Stimulated activated CD8-positive, alpha-beta memory T cell treated with anti-CD3 and anti-CD28 coated beads, Interleukin-4, amount 100 ng/mL, for 48 hours (primary cell): ENCODE data around the gene NUP98.
"Not testable (repeated sequence)": the region's sequence is repeated elsewhere in the genome, so short reads cannot be mapped to it uniquely, and the experiment has no call there.

Experiments used
- DNase-seq: peaks from one replicate; pipeline ENCODE4 v3.0.0-alpha.2; 2020

NUP98 gene

GRCh38 chr11:3666023-3666530, 131.3 kb downstream of the NUP98 start:
- no peak for DNase-seq

DNA sequence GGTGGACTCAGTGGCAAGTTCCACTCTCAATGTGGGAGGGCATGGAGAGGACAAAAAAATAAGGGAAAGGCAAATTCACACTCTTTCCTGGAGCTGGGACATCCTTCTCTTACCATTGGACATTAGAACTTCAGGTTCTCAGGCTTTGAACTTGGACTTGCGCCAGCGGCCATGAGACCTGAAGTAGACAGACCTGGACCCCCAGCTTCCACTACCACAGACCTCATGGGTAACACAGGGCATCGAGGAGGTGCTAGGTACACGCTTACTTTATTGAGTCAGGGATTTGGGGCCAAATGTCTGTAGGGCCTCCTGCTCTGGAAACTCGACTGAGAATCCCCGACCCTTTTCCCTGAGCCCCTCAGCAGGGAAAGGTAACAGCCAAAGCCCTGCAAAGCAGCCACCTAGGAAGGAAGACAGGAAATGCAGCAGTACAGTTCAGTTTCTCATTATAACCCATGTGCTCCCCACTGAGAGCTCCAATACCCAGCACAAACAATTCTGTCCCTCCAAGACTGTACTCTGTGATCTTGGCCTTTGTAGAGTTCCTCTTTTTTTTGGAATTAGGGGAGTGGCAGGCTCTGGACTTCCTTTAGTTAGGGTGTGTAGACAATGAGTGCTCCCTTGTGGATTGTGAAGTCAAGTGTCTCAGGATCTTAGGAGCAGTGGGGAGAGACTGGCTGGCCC, 131.9 kb downstream of the NUP98 start:
- no peak for DNase-seq

GRCh38 chr11:3664032-3664630, 133.2 kb downstream of the NUP98 start:
- DNase-seq: no peak

GRCh38 chr11:3662856-3663255, 134.5 kb downstream of the NUP98 start:
- no peak for DNase-seq

DNA sequence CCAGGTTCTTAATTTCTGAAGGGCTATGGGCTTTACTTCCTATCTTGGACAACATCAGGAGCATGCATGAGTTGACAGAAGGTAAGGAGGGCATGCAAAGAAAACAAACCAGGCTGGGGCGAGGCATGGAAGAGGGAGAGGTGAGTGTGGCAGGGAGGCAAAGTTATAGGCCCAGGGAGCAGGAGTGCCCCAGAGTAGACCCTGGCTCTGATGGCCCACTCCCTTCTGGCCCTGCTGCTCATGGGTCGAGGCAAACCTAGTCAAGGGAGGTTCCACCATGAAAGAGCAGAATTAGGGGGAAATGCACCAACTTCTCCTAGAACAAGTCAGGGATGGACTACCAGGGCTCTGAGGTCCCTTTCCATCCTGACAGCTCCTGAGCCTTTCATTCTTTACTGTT, 136.4 kb downstream of the NUP98 start:
- no peak for DNase-seq

GRCh38 chr11:3659595-3660515, 137.5 kb downstream of the NUP98 start:
- DNase-seq: no peak

DNA sequence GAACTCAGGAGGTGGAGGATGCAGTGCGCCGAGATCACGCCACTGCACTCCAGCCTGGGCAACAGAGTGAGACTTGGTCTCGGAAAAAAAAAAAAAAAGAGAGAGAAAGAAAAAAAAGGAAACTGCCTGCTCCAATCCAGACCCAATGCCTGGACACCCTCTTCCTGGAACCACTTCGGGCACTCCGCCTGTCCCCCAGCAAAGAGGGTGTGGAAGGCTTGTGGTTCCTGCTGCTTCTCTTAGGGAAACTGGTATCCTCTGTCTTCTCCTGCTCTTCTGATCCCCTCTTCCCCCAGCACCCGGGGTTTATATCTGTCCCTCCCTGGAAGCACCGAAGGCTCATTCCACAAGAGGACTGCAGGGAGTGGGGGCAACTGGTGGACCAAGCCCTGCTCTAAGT, 139.1 kb downstream of the NUP98 start:
- no peak for DNase-seq

DNA sequence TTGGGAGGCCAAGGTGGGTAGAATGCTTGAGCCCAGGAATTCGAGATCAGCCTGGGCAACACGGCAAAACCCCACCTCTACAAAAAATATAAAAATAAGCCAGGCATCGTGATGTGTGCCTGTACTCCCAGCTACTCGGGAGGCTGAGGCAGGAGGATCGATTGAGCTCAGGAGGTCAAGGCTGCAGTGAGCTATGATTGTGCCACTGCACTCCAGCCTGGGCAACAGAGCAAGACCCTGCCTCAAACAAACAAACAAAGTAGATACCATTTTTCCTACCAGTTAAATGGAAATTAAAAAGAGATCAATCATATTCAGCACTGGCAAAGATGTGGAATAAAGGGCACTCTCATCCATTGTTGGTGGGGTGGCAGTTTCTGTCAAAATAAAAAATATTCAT, 140.0 kb downstream of the NUP98 start:
- DNase-seq: not testable (repeated sequence)

DNA sequence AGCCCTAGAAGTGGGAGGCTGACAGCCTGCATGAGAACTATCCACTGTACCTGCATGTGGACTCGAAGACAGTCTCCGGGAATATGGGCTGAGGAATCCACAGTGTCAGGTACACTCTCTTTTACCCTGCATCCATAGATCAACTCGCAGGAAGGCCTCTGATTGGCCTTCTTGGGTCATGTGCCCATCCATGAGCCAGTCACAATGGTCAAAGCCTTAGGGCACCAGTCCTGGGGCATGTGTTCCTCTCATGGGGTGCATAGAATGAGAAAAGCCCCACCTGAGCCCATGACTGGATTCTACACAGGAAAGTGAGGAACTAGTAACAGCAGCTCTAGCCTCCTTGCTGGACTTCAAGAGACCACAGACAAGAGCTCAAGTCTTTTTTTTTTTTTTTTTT, 141.8 kb downstream of the NUP98 start:
- no peak for DNase-seq

- DNase-seq: not testable (repeated sequence)
These were observed 144.8 kb downstream of the NUP98 start for GRCh38 chr11:3652514-3652913.

- not testable (repeated sequence) for DNase-seq
These were observed 148.0 kb downstream of the NUP98 start for GRCh38 chr11:3649374-3649773.

GRCh38 chr11:3648843-3649242, 148.5 kb downstream of the NUP98 start:
- not testable (repeated sequence) for DNase-seq

DNA sequence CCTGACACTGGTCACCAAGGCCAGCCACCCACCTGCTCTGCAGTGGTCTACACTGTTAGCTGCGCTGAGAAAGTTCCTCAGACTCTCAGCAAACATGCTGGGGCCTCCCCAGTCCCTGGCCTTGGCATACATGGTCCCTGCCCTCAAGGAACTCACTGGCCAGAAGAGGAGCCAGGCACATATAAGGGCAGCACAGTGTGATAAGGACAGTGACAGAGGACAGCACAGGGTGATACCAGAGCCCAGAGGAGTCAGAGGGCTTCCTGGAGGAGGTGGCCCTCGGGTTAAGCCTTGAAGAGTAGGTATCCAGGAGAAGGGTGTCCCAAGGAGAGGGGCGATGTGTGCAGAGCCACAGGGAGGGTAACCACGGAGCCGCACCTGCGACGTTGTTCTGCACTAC, 151.8 kb downstream of the NUP98 start:
- DNase-seq: no peak

GRCh38 chr11:3644817-3645235, 152.5 kb downstream of the NUP98 start, which contains the start of gene ART1:
ART1 (plus strand) TSS chr11:3645128; CDS start chr11:3659214, 14,086 bp downstream.
- DNase-seq: no peak

- not testable (repeated sequence) for DNase-seq
These were observed 154.2 kb downstream of the NUP98 start for GRCh38 chr11:3643102-3643546.

DNA sequence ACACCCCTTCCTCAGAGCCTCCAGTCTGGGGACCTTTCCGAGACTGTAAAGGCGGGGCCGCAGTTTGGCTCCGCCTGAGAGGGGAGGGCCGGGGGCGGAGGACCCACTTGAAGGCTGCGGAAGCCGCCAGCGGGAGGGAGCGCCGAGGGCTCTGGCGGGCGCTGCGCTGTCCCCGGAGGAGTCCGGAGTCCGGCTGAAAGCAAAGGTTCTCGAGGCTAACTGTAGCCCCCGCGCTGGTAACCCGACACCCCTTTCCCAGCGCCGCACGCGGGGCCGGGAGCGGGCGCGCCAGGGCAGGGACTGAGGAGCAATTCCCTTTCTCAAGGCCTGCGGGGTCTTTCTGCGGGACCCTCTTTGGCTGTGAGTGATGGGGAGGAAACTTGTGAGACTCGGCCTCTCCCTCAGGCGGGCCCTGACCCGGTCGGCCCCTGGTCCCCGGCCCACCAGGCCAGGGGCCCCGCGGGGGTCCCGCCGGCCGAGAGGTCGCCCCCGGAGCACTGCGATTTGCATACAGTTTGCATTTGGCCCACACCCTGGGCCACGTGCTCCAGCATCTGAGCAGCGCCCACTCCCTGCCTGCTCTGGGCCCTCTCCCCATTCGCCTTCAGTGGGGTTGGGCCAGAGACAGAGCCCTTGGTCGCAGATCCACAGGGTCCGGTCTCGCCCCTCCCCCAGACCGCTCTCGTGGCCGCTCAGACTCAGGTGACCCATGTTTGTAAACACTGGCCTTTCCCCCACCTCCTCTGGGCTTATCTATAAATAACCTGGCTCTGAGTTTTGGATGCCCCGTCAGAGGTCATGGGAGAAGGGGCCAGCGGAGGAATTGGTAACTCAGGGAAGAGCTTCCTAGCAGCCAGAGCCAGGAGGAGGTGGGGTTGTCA, 155.0 kb downstream of the NUP98 start:
- peak; percentile 69 for DNase-seq

- no peak for DNase-seq
These were observed 155.7 kb downstream of the NUP98 start, which contains the start of gene ART5 for GRCh38 chr11:3641701-3642070. ART5 (minus strand) TSS chr11:3641992; CDS start chr11:3641862, 130 bp downstream.

DNA sequence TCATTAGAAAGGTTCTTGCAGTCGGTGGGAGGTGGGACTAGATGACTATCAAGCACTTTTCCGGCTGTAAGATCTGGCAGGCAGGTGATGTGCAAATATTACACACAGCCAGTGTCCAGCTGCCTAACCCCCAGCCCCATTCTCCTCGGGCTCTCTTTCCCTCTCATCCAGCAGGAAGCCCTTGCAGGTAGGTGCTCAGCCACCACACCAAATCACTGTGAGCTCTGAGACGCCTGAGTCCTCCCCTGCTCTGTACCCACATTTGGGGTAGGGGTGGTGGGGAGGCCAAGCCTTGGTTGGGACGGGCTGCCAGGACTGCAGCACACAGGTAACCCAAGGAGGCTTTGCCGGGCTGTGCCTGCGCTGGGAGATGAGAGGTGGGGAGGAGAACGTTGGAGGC, 156.2 kb downstream of the NUP98 start:
- DNase-seq: no peak

GRCh38 chr11:3639841-3640240, 157.5 kb downstream of the NUP98 start:
- no peak for DNase-seq

GRCh38 chr11:3638513-3638912, 158.8 kb downstream of the NUP98 start:
- DNase-seq: no peak

DNA sequence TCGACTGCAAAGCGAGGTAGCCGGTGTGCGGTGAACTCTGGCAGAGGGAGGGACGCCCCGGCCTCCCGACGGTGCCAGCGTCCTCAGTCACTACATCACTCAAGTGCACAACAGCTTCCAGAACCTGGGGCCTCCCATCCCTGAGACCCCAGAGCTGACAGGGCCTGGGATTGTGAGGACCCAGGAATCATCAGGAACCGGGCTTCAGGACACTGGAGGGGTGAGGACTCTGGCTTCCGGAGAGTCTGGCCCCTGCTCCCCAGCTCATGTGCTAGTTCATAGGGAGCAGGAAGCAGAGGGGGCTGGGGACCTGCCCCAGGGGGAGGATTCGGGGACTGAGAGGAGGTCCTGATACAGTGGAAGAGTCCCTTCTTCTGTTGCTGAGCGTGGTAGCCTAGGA, 160.2 kb downstream of the NUP98 start:
- DNase-seq: no peak
